ENCODE data around the gene EPSTI1.

GRCh38 chr13:43014162-43014561 is 22.1 kb upstream of the EPSTI1 start:
- no peak for TF ChIP-seq POLR2A (IDR thresholded peaks at IDR 0.05)
- no peak for TF ChIP-seq CTCF (IDR thresholded peaks at IDR 0.05)
